ENCODE measurements around the gene ZNF860.
"Not testable (repeated sequence)": the region's sequence is repeated elsewhere in the genome, so short reads cannot be mapped to it uniquely, and the experiment has no call there.

The ZNF860 gene

GRCh38 chr3:32000877-32001276 is 19.3 kb downstream of the ZNF860 start:
- no peak for DNase-seq

- no peak for DNase-seq
Observed at GRCh38 chr3:32002561-32003368, 21.2 kb downstream of the ZNF860 start.

- no peak for DNase-seq
Observed at GRCh38 chr3:32003380-32003779, 21.8 kb downstream of the ZNF860 start.

DNA sequence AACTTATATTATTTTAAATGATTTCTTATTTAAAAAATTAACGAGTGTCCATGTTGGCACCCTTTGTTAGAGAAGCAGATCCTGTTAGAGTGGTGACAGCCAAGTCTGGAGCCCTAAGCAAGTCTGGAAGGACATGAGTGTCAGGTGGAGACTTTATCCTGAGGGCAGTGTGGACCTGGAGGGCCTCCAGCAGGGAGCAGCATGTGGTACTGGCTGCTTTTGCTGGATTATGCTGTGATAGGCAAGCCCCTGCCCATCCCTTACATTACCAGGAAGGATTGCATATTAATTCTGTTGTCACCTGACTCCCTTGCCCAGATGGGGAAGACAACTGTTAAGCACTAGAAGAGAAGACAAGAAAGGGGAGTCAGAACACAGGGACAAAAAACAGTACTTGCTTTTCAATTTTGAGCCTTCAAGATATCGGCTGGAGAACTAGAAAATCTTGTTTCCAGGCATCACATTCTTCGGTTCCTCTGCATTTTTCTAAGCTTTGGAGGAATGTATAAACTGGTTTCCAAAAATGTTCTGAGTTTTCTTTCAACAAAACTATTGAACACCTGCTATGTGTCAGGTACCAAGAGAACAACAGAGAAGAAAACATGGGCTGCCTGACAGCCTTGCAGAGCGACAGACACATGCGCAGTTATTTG is 22.7 kb downstream of the ZNF860 start:
- no peak for DNase-seq

DNA sequence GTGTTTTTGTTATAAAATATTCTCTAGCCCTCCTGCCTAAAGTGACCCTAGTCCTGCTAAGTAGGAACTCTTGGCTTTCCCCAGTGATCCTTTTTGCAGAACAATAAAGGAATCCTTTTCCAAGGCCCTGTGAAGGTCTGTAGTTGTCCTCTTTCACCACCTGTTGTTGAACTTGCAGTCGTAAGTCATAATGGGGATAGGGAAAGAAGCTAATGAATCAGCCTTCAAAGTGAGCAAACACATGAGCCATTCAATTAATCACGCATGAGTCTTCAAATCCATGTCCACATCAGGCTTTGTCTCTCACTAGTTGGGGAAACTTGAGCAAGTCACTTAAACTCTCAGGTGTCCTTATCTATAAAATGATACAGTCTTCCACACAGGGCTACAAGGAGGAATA is 27.6 kb downstream of the ZNF860 start:
- DNase-seq: no peak

DNA sequence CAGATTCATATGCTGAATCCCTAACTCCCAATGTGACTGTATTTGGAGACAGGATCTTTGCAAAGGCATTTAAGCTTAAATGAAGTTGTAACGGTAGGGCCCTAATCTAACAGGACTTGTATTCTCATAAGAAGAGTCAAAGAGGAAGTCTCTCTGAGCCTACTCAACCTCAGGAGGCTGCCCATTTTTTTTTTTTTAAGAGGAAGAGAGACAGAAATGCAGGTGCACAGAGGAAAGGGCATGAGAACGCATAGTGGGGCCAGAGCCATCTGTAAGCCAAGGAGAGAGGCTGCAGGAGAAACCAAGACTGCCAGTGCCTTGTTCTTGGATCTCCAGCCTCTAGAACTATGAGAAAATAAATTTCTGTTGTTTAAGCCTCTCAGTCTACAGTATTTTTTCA is 28.4 kb downstream of the ZNF860 start:
- no peak for DNase-seq

GRCh38 chr3:32010699-32011098 is 29.1 kb downstream of the ZNF860 start:
- DNase-seq: not testable (repeated sequence)

DNA sequence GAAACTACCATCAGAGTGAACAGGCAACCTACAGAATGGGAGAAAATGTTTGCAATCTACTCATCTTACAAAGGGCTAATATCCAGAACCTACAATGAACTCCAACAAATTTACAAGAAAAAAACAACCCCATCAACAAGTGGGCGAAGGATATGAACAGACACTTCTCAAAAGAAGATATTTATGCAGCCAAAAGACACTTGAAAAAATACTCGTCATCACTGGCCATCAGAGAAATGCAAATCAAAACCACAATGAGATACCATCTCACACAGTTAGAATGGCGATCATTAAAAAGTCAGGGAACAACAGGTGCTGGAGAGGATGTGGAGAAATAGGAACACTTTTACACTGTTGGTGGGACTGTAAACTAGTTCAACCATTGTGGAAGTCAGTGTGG is 34.1 kb downstream of the ZNF860 start:
- not testable (repeated sequence) for DNase-seq

DNA sequence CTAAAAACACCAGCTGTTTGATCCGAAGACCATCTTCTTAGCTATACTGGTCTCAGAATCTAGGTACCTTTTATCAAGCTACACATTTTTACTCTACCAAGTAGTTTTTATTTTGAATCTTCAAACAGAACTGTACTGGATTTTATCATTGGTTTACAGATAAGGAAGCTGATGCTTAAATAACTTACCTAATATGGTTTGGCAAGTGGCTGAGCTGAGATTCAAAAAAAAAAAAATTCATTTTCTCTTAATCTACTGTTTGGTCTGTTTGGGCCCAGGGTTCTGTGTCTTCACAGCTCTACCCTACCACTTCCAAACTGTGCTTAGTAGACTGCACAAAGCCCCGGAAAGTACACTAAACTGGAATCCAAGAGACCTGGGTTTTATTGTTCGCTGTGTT is 35.7 kb downstream of the ZNF860 start:
- no peak for DNase-seq

- no peak for DNase-seq
Observed at GRCh38 chr3:32018757-32019564, 37.4 kb downstream of the ZNF860 start.

GRCh38 chr3:32021155-32021554 is 39.6 kb downstream of the ZNF860 start:
- DNase-seq: no peak

GRCh38 chr3:32021748-32022147 is 40.2 kb downstream of the ZNF860 start:
- DNase-seq: no peak

DNA sequence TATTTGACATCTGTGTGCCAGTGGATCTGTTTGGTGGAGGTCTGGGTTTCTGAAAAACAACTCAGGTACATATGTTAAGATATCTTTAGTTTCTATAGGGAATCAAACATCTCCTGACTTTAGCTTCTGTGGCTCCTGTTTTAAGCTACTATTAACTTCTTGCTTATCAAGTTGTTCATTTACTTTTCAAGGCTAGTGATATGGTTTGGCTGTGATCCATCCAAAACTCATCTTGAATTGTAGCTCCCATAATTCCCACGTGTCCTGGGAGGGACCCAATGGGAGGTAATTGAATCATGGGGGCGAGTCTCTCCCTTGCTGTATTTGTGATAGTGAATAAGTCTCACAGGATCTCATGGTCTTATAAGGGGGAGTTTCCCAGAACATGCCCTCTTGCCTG is 41.4 kb downstream of the ZNF860 start:
- DNase-seq: no peak

- no peak for DNase-seq
Observed at GRCh38 chr3:32026593-32026992, 45.0 kb downstream of the ZNF860 start.

DNA sequence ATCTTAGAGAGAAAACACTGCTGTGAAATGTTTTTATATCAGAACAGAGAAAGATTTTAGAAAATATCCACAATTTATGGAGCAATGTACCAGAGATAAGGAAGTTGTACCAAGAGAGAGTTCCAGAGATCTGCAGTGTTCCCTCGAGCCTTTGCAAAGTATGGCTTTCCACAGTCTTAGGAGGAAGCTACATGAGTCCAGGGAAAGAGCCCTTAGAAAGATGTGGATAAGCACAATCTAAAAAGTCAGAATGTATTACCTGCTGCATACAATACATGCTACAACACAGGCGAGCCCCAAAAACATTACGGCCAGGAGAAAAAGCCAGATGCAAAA is 56.4 kb downstream of the ZNF860 start:
- no peak for DNase-seq

DNA sequence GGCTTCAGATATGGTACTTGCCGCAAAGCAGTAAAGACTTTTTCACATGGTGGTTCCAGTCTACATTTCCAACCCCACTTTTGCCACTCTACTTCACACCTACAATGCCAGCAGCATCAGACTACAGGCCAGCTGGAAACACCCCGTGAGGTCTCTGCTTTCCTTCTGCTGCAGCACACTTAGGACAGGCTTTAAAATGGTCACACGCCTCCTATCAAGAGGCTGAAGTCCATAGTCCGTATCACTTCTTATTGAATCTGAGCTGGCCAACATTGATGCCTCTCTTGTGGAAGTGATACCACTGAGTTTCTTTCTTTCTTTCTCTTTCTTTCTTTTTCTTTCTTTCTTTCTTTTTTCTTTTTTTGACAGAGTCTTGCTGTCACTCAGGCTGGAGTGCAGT is 59.8 kb downstream of the ZNF860 start:
- DNase-seq: no peak

Measured in left hindlimb (tissue), 1 donor.